ENCODE results near the gene TCL1B. TPM values are rescaled to one million over a fixed set of nuclear protein-coding genes. Genes with fewer than 3 reads are reported as not detected.

The TCL1B gene
- total and polyA plus RNA-seq, 2 of the 8 experiments (the other 6 are each of a cell fraction or from before 2014, with no cell fraction given), result 9.6 to 11.5 TPM

DNA sequence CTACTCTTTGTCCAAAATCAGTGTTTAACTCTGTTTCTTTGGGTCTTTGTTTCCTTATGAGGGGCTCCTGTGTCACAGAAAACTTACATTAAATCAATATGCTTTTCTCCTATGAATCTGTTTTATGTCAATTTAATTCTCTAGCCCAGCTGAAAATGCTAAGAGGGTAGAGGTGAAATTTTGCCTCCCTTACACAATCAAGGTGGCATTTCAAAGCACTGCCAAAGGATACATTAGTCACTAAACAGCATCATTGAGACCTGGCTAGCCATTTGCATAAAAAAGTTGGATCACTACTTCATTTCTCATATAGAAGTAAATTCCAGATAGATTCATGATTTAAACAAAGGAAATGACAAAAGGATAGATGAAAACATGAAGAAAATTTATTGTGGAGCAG is 12.1 kb downstream of the TCL1B start:
- Histone ChIP-seq H3K27me3 (replicated peaks in 1 of 4; ENCODE audit: control insufficient read depth in 3 of 4, extremely low read depth in 1 of 4, insufficient read depth in 3 of 4, low read length in 3 of 4) (peaks cover 25 to 61% (median 53%) of the 10 kb centered on the region in 4 experiments), H3K4me3 (ENCODE audit: extremely low read depth in 1 of 4, insufficient read depth in 2 of 4, low read depth in 3 of 4, low read length in 4 of 4) (no peak overlapping the region), H2BK20ac (ENCODE audit: low read length) (no peak overlapping the region), H3K27ac (ENCODE audit: low read depth, low read length) (no peak overlapping the region), H3K23me2 (ENCODE audit: low read depth, low read length) (no peaks in the 10 kb centered on the region), H3K36me3 (ENCODE audit: control insufficient read depth in 2 of 4, insufficient read depth in 4 of 4, low read length in 3 of 4) (no peaks in the 10 kb centered on the region), H3K9ac (replicated peaks in 1 of 4; ENCODE audit: extremely low read depth in 1 of 4, low read depth in 3 of 4, low read length in 3 of 4) (no peak overlapping the region), H4K5ac (ENCODE audit: insufficient read length, low read depth, low read length) (no peak overlapping the region), H4K20me1 (replicated peaks in 1 of 2; ENCODE audit: control insufficient read depth in 1 of 2, insufficient read depth in 2 of 2, low read length in 2 of 2) (peaks cover 1 to 3% of the 10 kb centered on the region in 2 experiments), H3K56ac (replicated peaks; ENCODE audit: insufficient read length, low read depth, low read length) (no peak overlapping the region), H2BK15ac (ENCODE audit: low read length) (no peak overlapping the region), H3K79me2 (ENCODE audit: control insufficient read depth in 1 of 2, insufficient read depth in 2 of 2, low read length in 2 of 2) (no peaks in the 10 kb centered on the region), H4K91ac (replicated peaks; ENCODE audit: insufficient read length, low read length) (no peak overlapping the region), H3K4me2 (ENCODE audit: insufficient read depth in 1 of 2, low read depth in 2 of 2, low read length in 2 of 2) (no peak overlapping the region), H3K4ac (replicated peaks; ENCODE audit: insufficient read length, low read depth, low read length) (no peak overlapping the region), H3K23ac (ENCODE audit: insufficient read length) (no peak overlapping the region), H2AK5ac (ENCODE audit: low read depth, low read length) (no peak overlapping the region), H3K9me3 (ENCODE audit: insufficient read depth in 2 of 2, low read depth in 1 of 2, low read length in 1 of 2) (no peaks in the 10 kb centered on the region), H2BK5ac (ENCODE audit: low read depth, low read length) (no peak overlapping the region), H2BK120ac (replicated peaks; ENCODE audit: low read depth, low read length) (no peak overlapping the region), H3K14ac (ENCODE audit: insufficient read length) (no peak overlapping the region), H2BK12ac (ENCODE audit: low read depth, low read length) (no peak overlapping the region), H2AFZ (ENCODE audit: low read length) (no peak overlapping the region), H3K4me1 (replicated peaks in 1 of 4; ENCODE audit: control insufficient read depth in 3 of 4, insufficient read depth in 4 of 4, low read length in 3 of 4) (peaks cover 4 to 17% (median 13%) of the 10 kb centered on the region in 4 experiments), H3K18ac (ENCODE audit: extremely low read depth, low read length) (no peak overlapping the region), H3K79me1 (ENCODE audit: low read depth, low read length) (no peaks in the 10 kb centered on the region), H4K8ac (ENCODE audit: extremely low read depth, insufficient read depth, low read length) (no peak overlapping the region)
- DNase-seq (ENCODE audit: low read depth in 1 of 2, low spot score in 2 of 2) (no peak), FAIRE-seq (no peak)
- ChIA-PET POLR2A (ENCODE audit: partially characterized antibody) (no interaction called here), CTCF (ENCODE audit: partially characterized antibody) (interaction anchor here (0.6 to 2.8 kb wide), 3 partner anchors 14 to 252 kb away, joined by 3 to 13 read pairs (median 4); no protein-coding TSS in a partner anchor)
- TF ChIP-seq ATF2 (IDR thresholded peaks at IDR 0.05; ENCODE audit: low read length), result no peak
